Effector CD4-positive, alpha-beta T cell (primary cell): Measurements from ENCODE around the gene RASGRP2.
A peak's percentile ranks its signal among the peaks of the same experiment; 100 is the strongest.

Source experiments
- DNase-seq: peaks from one replicate; pipeline ENCODE4 v3.0.0-alpha.2; 2020

RASGRP2 gene

DNA sequence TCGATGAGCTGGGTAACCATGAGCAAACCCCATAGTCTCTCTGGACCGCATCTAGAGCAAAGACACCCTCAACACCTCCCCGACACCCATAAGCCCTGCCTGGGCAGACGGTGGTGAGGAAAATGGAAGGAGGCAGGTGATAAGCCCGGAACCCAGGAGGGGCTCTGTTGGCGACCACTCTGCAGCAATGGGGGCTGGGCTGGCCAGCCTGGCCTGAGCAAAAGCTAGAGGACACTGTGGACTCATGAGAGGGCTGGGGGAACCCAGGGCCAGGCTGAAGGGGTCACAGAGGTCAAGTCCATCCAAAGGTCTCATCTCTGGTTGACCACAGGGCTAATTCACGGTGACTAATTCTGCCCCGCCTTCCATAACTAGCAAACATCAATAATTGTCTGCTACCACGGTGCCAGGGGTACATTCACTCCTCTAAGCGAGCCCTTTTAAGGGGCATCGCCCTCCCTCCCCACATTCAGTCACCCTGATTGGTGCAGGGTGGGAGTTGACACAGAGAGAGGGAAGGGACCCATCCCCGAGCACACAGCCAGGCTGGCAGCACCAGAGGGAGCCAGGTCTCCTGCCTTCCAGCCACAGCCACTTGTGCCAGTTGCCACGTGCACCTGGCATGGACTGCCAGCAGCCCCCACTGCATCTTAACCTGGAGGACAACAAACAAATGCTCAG is 11.9 kb upstream of the RASGRP2 start:
- DNase-seq = no peak

DNA sequence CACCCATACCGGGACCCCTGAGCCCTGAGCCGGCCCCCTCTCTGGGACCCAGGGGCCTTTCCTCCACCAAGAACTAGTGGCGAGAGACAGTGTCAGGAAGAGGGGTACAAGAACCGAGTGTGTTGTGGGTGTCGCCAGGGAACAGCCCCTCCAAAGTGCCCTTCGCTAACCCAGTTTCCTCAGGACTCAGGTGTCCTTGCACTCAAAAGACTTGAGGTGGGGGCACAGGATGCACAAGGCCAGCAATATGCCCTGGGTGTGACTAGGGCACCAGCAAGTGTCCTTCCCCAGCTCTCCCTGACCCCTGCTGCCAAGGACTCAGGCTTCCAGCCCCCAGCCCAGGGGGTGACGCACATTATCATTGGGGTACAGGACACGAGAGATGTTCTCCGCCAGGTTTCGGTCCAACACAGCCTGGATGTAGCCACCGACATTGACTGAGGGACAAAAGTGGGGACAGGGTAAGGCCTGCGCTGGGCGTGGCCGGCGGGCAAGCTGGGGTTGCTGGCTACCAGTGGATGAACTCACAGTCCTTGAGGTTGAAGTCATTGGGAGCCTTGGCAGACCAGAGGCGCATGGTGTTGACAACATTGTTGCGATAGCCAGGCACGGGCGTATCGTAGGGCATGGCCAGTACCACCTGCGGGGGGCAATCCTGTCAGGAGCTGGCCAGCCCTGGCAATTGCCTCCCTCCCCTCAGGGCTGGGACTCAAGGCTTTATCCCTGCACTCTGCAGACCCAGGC is 11.1 kb upstream of the RASGRP2 start:
- no peak for DNase-seq

DNA sequence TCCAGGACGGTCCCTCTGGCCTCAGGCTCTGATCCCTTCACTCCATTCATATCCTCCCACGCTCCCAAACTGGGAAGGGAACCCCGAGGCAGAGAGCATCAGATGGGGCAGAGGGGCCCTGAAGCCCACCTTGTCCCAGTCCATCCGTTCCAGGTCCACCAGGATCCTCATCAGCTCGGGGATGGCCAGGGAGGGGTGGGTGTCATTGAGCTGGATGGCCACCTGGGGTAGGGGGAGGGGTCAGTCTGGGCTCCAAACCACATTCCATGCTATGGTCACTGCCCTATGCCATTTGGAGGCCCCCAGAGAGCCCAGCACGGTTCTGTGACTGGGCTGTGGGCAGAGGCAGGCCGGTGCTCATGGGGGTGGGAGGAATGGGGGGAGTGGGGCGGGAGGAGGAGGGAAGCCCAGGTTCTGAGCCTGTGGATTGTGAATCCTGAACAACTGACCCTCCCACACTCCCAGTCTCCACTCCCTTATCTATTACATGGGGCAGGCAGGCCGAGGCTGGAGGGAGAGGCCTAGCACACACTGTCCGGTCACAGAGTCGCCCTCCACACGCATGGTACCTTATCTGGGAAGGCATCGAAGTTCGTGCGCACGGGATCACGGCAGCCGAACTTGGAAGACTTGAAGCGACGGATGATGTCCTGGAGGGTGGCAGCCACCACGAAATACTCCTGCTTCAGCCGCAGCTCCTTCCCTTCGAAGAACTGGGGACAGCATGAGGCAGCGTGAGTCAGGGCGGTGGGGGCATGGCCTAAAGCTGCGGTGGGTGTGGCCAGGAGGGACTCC is 10.4 kb upstream of the RASGRP2 start:
- DNase-seq = no peak

DNA sequence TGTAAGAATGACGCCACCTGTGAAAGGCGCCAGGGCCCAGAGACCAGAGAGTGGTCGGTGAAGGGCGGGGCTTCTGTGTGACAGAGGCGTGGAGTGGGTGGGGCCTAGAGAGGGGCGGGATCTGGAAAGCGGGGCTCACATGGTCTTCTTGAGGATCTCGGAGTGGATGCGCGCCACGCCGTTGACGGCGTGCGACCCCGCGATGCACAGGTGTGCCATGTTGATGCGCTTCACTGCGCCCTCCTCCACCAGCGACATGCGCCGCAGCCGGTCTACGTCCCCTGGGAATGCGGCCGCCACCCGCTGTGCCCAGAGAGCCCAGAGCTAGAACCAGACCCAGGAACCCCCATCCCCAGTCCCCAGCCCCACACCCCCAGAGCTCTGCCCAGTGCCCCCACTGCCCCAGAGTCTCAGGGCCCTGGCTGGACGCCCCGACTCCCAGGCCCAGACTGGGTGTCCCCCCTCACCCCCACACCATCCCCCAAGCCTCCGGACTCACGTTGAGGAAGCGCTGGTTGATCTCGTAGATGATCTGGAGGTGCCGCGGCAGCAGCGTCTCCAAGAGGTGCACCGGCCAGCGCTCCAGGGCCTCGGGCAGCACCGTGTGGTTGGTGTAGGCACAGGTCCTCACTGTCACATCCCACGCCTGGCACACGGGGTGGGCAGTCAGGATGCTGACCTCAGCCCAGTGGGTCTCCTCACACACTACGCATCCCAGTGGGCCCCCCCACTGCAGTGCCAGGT is 9.6 kb upstream of the RASGRP2 start:
- DNase-seq = no peak

DNA sequence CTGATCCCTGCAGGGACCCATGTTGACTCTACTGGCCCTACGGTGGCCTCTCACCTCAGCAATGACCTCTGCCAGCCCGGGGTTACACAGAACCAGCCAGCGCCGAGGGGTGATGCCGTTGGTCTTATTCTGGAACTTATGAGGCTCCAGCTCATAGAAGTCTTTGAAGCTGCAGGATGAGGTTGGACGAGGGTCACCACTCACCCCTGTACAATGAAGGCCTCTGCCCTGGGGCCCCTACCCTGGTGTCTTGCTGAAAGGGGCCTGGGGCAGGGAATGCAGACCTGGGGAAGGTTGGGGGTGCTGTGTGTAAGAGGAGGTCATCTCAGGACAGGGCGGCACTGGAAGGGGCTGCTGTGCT is 9.1 kb upstream of the RASGRP2 start:
- DNase-seq = no peak

DNA sequence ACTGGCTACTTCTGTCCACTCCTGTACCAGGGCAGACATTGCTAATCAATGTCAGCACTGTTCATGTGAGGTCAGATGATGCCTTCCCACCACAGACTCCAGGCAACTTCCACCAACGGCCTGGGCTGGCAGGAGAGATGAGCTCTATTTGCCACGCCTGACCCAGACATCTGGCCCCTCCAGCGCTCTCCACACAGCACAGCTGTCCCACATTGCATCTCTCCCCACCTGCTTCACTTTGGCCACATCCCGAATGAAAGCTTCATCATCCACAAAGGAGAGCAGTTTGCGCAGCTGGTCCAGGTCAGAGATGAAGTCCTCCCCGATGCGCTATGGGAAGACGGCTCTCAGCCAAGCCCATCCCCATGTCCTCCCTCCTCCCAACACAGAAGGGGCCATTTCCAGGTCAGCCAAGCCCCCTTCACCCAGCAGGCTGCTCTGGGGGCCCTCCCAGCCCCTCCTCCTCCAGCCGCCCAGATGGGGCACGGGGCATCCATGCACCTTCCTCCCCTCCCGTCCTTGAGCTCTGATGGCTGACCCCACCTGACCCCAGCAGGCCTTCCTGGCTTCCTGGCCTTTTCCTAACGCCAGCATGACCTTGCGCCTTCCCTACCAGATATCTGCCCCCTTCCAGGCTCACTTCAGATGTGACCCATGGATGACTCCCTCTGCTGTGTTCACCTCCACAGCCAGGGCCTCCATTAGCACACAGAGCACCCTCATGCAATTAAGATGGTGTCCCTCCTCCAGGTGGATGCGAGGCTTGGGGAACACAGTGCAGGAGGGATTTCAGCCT is 8.4 kb upstream of the RASGRP2 start:
- DNase-seq = no peak

DNA sequence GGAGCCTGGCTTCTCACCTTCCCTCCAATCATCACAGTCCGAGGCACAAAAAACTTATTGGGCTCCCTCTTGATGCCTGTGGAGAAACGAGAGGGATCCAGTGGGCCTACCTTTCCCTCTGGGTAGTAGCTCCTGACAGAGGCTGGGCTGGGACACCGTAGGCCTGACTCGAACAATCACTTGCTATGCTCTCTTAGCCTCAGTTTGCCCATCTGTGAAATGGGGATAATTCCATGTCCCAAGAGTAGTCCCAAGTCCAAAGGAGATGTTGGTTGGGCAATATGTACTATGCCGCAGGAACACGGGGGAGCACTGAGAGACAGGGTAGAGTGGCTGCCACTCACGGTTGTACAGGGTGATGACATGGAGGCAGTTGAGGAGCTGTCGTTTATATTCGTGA is 7.6 kb upstream of the RASGRP2 start:
- DNase-seq = no peak

DNA sequence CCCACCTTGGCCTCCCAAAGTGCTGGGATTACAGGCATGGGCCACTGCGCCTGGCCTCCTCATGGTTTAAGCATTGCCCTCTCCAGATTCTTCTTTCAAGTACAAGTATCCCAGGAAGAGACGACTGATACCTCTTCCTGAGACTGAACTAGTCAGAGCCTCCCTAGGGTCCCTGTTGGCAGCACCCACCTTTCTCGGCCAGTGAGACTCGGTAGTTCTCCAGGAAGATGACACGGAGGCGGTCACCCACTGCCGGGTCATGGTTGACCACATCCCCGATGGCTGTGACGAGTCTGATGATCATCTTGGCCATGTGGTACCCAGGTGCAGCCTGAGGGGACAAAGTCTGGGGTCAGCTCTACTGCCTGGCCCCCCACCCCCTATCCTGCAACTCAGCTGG is 7.2 kb upstream of the RASGRP2 start:
- no peak for DNase-seq

DNA sequence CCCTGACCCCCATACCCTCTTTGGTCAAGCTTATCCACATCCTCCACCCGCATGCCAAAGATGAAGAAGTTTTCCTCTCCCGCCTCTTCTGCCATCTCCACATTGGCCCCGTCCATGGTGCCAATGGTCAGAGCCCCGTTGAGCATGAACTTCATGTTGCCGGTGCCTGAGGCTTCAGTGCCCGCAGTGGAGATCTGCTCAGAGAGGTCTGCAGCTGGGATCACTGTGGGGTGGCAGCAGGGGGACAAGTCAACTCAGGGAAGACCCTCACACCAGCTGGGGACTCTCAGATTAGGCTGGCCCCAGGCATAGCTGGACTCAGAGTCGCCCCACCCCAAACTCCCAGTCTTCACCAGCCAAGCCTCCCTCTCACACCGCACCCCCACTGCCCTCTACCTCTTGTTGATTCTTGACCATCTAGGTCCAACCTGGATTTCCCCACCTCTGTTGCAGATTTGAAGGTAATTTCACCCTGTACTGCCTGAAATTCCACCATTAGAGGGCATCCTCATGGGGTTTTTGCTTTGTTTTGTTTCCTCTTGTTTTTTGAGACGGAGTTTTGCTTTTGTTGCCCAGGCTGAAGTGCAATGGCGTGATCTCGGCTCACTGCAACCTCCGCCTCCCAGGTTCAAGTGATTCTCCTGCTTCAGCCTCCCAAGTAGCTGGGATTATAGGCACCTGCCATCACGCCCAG is 6.6 kb upstream of the RASGRP2 start:
- DNase-seq = no peak

DNA sequence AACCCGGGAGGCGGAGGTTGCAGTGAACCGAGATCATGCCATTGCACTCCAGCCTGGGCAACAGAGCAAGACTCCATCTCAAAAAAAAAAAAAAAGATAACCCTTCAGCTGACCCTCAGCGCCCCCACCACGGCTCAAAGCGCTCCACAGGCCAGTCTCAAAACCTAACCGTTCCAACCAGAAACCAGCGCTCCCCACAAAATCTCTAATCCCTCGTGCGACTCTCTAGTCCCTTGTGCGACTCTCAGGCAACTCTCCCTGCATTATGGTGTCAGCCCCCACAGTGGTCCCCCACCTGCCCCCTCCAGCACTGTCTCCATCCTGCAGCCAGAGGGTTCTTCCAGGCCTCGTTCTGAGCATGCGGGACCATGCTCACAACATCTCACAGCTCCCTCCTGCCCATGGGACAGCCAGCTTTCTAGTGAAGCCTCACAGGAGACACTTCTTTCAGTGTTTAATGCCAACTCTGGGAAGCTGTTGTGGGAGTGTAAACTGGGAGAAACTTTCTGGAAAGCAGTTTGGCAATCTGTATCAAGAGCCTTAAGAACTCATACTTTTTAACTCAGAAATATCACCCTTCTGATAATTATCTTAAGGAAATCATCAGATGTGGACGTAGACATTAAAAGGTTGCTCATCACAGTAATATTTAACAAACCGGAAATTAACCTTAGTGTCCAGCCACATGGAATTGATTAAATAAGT is 4.2 kb upstream of the RASGRP2 start:
- DNase-seq = no peak

DNA sequence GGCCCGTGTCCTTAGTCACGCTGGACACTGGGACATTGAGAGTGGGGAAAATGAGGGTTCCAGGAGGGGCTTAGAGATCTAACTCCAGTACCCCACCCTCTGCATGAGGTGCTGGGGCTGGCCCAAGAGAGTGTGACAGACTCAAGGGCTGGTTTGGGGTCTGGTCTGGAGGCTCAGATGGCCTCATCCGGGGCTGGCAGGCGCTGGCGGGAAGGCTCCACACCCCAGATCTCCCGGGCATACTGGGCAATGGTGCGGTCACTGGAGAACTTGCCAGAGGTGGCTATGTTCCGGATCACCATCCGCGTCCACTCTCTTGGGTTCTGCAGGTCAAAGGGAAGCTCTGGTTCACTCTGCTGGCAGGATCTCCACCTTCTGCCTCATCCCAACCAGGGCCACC is 2.5 kb upstream of the RASGRP2 start:
- no peak for DNase-seq

DNA sequence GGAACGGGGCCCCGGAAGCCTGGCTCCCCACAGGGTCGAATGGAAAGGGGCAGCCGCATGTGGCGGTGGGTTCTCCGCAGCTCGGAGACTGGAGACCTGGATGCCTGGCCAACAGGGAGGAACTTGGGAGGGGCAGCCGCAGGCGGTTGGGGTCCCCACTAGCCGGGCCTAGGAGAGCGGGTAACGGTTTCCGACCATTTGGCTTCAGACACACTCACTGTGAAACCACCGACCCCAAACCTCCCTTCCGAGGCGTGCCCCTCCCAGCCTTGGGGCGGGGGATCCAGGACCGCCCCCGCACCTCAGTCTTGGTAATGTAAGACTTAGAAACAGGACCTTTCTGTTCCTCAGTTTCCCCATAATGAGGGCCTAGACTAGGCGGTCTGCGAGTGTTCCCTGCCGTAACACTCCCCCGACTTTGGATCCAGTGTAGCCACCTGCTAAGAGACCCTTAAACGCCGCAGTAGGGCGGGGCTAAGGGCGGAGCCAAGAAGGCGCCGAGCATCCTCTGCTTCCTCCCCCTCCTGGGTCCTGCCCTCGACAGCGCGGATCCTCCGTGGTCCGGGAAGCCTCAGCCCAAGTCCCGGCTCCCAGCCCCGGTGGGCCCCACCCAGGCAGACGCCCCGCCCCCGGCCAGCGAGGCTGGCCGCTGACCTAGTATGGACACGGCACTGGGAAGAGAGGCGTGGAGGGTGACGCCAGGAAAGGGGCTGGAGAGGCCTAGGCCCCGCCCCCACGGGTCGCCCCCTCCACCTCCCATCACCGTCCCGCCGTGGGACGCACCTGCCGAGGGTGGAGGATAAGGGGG is 1.8 kb upstream of the RASGRP2 start:
- DNase-seq = peak; percentile 73

DNA sequence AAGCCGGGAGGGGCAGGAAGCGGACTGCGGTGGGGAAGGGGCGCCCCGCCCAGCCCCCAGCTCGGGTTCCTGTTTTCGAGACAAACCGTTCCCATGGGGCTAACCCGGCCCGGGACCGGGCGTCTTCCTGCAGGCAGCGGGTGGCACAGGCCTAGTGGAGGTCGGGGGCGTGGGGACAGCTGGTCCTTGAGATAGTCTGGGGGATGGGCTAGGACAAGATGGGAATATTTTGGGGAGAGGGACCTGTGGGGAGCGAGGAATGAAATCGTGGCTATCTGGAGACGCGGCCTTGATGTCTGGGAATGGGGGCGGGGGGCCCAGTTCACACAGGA is 1.2 kb upstream of the RASGRP2 start:
- DNase-seq = peak; percentile 74

DNA sequence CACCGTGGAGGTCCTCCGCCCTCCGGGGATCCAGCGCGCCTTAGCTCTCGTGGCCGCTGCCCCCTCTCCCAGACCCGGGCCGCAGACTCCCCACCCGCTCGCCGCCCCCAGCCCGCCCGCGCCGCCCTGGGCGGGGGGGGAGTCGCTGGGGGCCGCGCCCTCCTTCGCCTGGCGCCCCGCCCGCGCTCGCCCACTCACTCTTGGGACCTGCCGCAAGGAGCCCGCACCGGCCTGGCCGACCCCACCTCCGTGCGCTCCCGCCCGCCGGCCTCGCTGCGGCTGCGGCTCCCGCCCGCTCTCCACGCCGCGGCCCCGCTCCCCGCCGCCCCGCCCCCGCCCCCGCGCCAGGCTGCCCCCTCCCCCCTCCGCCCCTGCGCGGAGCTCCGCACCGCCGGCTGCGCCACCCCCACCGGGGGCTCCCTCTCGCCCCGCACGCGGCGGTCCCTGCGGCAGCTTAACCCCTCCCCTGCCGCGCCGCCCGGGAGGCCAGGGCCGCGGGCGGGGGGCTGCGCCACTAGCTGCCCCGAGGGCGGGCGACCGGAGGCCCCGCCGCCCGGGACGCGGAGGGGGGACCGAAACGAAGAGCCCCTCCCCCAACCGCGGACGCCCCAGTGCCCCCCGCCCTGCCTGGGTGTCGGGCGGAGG is 724 bp upstream of the RASGRP2 start:
- peak; percentile 27 for DNase-seq

DNA sequence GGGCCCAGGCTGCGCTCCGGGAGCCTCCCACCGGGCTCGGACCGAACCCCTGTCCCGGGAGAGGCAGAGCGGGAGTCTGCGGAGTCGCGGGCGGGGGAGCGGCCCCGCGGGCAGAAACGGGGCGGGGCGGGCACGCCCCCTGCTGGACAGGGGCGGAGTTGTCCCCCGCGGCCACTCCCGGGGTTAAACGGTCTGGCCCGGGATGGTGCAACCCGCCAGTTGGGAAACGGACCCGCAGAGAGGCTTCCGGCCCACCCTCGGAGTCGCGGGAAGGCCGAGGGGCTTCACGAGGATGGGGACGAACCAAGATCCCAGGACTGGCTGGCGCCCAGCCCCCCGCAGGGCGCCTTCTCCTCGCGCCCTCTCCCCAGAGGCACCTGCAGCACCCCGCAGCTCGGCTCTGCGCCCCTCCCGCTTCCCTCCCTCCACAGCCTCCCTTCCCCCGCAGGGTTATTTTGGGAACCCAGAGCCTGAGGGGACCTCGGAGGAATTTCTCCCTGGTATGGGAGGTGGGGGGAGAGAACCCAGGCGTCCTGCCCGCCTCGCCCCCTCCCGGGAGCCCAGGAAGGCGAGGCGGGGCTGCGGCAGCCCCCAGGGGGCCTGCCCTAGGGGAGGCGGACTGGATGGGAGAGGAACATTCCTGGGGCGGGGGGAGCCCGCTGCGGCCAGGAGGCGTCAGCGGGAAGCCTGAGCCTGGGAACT is 902 bp downstream of the RASGRP2 start:
- peak; percentile 66 for DNase-seq

DNA sequence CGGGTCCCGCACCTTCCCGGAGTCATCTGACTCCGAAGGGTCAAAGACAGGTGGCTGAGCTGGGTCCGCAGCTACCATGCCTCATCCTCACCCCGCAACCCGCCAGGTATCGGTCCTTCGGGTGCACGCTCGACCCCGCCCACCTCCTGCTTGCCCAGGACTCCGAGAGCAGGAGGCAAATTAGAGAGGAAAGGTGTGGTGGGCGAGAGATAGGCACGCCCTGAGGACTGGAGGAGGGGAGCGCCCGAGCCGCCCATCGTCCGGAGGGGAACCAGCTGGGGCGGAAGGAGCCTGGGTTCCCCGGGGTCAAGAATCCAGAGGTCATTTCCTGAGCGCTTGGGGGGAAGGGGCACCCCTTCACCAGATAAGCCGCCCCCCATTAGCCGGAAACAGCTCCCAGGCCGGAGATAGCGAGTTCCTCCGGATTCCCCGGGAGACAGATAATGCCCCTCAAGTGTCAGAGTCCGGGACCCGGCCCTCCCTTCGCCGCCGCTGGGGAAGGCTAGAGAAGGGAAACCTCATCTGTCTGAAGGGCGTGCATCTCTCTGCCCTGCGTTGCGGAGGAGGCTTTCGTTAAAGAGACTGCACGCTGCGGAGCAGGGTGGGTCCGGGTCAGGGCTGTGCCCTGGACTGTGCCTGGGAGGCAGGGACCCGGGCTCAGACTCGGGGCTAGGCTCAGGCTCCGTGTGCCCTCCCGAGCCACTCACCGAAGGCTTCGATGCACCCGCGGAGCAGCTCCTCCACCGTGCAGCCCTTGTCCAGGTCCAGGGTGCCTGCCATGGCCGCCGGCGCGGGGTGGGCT is 1.7 kb downstream of the RASGRP2 start:
- no peak for DNase-seq

DNA sequence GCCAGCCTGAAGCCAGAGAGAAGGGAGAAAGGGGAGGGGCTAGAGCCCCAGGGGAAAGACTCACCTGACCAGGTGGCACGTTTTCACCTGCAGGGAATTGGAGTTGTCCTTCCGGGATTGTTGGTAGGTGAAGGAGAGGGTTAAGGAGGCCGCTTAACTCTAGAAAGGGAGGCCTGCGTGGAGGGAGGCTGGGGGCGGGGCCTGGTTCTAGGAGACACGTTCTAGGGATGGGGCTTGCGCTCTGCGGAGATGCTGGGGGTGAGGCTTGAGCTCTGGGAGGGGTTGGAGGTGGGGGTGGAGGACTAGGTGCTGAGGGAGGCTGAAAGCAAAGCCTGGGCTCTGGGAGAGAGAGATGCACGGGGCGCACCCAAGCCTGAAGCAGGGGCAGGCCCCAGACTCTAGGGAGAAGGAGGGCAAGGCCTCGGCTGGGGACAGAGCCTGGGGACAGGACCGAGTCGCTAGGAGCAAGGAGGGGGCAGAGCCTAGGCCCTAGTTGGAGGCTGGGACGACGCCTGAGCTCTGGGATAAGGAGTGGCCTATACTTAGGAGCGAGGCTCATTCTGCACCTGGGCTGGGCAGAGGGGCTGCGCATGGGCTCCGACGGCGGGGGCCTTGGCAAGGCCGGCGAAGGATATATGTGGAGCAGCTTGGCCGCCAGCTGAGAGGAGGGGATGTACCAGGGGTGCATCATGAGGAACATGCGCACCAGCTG is 2.4 kb downstream of the RASGRP2 start:
- no peak for DNase-seq

DNA sequence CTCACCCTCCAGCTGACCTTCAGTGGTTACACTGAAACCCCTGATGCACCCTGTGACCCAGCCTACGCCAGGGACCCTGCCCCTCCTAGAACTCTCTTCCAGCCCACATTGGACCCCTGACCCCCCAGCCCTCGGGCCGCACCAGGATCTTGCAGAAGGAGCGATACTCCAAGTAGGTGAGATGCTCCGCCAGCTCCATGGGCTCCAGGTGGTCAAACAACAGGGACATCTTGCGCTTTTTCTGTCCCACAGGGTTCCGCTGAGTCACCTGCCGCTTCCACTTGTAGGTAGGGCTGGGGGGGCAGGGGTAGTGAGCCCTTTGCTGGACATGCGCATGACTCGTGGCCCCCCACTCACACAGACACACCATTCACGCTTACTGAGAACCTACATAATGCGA is 4.1 kb downstream of the RASGRP2 start:
- no peak for DNase-seq
